ENCODE data around the gene SACM1L.

DNA sequence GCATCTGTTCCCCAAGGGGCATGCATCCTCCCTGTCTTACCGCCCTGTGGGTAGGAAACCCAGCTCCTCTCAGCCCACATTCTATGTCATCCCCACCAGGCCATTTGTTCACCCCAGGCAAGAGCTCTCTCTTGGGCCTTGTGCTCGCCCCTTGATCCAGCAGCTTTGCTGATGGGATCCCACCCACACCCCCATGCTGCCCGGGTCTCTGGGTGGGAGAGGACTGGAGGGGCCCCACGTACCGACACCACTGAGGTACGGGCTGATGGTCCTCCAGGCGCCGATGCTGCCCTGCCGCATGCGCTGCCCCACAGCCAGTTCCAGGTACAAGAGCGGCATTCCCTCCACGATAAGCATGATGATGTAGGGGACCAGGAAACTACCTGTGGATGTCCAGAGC, 92.6 kb downstream of the SACM1L start:
- TF ChIP-seq PATZ1 (CRISPR knock-in tag; IDR thresholded peaks at IDR 0.05; ENCODE audit: borderline replicate concordance) (no peak), ZNF70 (CRISPR knock-in tag; IDR thresholded peaks at IDR 0.05) (no peak), OSR1 (CRISPR knock-in tag; IDR thresholded peaks at IDR 0.05) (no peak), ZFP30 (CRISPR knock-in tag; IDR thresholded peaks at IDR 0.05) (no peak), SNAI2 (CRISPR knock-in tag; IDR thresholded peaks at IDR 0.05) (no peak), ARNTL (CRISPR knock-in tag; IDR thresholded peaks at IDR 0.05; ENCODE audit: borderline replicate concordance, low read depth) (no peak), CSDC2 (CRISPR knock-in tag; IDR thresholded peaks at IDR 0.05) (no peak), ISL1 (CRISPR knock-in tag; IDR thresholded peaks at IDR 0.05) (no peak), BACH2 (CRISPR knock-in tag; IDR thresholded peaks at IDR 0.05; ENCODE audit: borderline replicate concordance) (no peak)
- TF ChIP-seq, protein P1, sequence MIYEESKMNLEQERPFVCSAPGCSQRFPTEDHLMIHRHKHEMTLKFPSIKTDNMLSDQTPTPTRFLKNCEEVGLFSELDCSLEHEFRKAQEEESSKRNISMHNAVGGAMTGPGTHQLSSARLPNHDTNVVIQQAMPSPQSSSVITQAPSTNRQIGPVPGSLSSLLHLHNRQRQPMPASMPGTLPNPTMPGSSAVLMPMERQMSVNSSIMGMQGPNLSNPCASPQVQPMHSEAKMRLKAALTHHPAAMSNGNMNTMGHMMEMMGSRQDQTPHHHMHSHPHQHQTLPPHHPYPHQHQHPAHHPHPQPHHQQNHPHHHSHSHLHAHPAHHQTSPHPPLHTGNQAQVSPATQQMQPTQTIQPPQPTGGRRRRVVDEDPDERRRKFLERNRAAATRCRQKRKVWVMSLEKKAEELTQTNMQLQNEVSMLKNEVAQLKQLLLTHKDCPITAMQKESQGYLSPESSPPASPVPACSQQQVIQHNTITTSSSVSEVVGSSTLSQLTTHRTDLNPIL (CRISPR knock-in tag; IDR thresholded peaks at IDR 0.05; ENCODE audit: low read depth): no peak
- TF ChIP-seq, protein P2, sequence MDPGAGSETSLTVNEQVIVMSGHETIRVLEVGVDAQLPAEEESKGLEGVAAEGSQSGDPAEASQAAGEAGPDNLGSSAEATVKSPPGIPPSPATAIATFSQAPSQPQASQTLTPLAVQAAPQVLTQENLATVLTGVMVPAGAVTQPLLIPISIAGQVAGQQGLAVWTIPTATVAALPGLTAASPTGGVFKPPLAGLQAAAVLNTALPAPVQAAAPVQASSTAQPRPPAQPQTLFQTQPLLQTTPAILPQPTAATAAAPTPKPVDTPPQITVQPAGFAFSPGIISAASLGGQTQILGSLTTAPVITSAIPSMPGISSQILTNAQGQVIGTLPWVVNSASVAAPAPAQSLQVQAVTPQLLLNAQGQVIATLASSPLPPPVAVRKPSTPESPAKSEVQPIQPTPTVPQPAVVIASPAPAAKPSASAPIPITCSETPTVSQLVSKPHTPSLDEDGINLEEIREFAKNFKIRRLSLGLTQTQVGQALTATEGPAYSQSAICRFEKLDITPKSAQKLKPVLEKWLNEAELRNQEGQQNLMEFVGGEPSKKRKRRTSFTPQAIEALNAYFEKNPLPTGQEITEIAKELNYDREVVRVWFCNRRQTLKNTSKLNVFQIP (CRISPR knock-in tag; IDR thresholded peaks at IDR 0.05; ENCODE audit: borderline replicate concordance, low read depth): no peak
